Measurements from ENCODE around the gene LAMA3.

Gene LAMA3

DNA sequence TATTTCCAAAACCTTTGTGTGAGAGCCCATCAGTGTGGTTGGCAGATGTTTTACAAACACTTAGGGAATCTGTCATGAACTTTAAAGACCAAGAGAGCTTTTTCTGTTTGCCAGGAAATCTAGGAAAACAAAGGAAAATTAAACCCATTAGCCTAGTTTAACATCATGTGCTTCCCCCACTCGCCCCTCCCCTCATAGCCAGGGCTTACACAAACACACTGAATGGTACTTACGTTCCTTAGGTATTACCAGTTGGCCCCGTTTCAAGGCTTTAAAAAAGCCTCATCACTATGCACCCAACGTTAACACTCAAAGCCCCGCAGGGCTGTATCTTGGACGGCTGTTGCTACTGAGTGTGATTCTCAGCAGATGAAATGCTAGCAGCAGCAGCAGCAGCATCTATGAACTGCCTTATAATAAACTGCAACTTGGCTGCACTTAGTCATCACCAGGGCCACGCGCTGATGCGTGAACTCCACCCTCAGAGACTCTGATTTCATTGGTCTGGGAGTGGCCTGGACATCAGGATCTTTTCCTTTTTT, 305.2 kb downstream of the LAMA3 start:
- Histone ChIP-seq H3K4me2 (ENCODE audit: low read length) (peak overlapping the region; percentile 59), H3K4me3 (ENCODE audit: low read length) (peak overlapping the region; percentile 8), H3K27me3 (ENCODE audit: control insufficient read depth, insufficient read depth, low read length) (no peaks in the 10 kb centered on the region), H3K9ac (ENCODE audit: low read depth, low read length) (peak overlapping the region; percentile 43), H3K36me3 (ENCODE audit: insufficient read depth, low read length) (no peaks in the 10 kb centered on the region), H3K4me1 (ENCODE audit: control insufficient read depth, insufficient read depth, low read length) (peaks cover 13% of the 10 kb centered on the region), H3K9me3 (replicated peaks; ENCODE audit: low read length) (no peaks in the 10 kb centered on the region)

- Histone ChIP-seq H3K4me2 (ENCODE audit: low read length) (no peak overlapping the region), H3K4me3 (ENCODE audit: low read length) (no peak overlapping the region), H3K9me3 (replicated peaks; ENCODE audit: low read length) (no peaks in the 10 kb centered on the region), H3K36me3 (ENCODE audit: insufficient read depth, low read length) (no peaks in the 10 kb centered on the region), H3K4me1 (ENCODE audit: control insufficient read depth, insufficient read depth, low read length) (peaks cover 13% of the 10 kb centered on the region), H3K9ac (ENCODE audit: low read depth, low read length) (no peak overlapping the region), H3K27me3 (ENCODE audit: control insufficient read depth, insufficient read depth, low read length) (no peaks in the 10 kb centered on the region)
Observed at GRCh38 chr18:23995180-23995579, 305.9 kb downstream of the LAMA3 start.

DNA sequence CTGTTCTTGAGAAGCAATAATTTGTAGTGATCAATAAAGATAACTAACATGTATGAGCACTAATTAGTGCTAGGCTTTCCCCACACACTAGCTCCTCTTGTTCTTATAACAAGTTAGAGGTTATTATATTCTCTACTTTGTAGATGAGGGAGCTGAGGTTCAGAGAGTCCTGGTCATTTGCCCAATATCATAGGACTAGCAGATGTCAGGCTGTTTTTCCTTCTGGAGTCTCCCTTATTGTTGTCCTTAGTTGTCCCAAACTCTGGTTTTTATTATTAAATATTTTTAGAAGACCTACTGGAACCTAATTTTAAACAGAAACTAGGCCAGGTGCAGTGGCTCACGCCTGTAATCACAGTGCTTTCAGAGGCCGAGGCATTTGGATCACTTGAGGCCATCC, 308.8 kb downstream of the LAMA3 start:
- Histone ChIP-seq H3K27me3 (ENCODE audit: control insufficient read depth, insufficient read depth, low read length) (no peaks in the 10 kb centered on the region), H3K36me3 (ENCODE audit: insufficient read depth, low read length) (no peaks in the 10 kb centered on the region), H3K4me2 (ENCODE audit: low read length) (no peak overlapping the region), H3K4me3 (ENCODE audit: low read length) (no peak overlapping the region), H3K9ac (ENCODE audit: low read depth, low read length) (no peak overlapping the region), H3K4me1 (ENCODE audit: control insufficient read depth, insufficient read depth, low read length) (peaks cover 13% of the 10 kb centered on the region), H3K9me3 (replicated peaks; ENCODE audit: low read length) (no peaks in the 10 kb centered on the region)

DNA sequence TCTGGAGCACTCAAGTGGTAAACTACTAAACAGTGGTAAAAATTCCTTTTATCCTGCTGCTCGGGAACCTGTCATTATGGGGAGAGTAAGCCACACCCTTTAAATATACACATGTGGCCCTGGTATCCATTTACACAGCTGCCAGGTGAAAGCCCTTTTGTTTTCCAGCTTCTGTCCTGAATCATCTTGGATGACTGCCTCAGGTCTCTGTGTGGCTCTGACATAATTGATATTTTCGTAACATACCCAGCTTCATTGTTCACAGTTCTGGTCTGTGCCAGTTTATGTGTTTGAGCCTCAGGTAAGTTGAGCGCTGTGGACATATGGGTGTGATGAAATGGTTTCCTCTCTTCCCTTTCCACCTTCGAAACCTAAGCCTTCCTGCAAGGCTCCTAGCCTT, 309.6 kb downstream of the LAMA3 start:
- Histone ChIP-seq H3K4me3 (ENCODE audit: low read length) (no peak overlapping the region), H3K36me3 (ENCODE audit: insufficient read depth, low read length) (no peaks in the 10 kb centered on the region), H3K9me3 (replicated peaks; ENCODE audit: low read length) (no peaks in the 10 kb centered on the region), H3K27me3 (ENCODE audit: control insufficient read depth, insufficient read depth, low read length) (no peaks in the 10 kb centered on the region), H3K4me1 (ENCODE audit: control insufficient read depth, insufficient read depth, low read length) (peaks cover 14% of the 10 kb centered on the region), H3K9ac (ENCODE audit: low read depth, low read length) (no peak overlapping the region), H3K4me2 (ENCODE audit: low read length) (no peak overlapping the region)

- Histone ChIP-seq H3K9me3 (replicated peaks; ENCODE audit: low read length) (no peaks in the 10 kb centered on the region), H3K4me2 (ENCODE audit: low read length) (no peak overlapping the region), H3K9ac (ENCODE audit: low read depth, low read length) (no peak overlapping the region), H3K27me3 (ENCODE audit: control insufficient read depth, insufficient read depth, low read length) (no peaks in the 10 kb centered on the region), H3K4me1 (ENCODE audit: control insufficient read depth, insufficient read depth, low read length) (peaks cover 15% of the 10 kb centered on the region), H3K4me3 (ENCODE audit: low read length) (no peak overlapping the region), H3K36me3 (ENCODE audit: insufficient read depth, low read length) (no peaks in the 10 kb centered on the region)
Observed at GRCh38 chr18:24000613-24001490, 311.6 kb downstream of the LAMA3 start.

DNA sequence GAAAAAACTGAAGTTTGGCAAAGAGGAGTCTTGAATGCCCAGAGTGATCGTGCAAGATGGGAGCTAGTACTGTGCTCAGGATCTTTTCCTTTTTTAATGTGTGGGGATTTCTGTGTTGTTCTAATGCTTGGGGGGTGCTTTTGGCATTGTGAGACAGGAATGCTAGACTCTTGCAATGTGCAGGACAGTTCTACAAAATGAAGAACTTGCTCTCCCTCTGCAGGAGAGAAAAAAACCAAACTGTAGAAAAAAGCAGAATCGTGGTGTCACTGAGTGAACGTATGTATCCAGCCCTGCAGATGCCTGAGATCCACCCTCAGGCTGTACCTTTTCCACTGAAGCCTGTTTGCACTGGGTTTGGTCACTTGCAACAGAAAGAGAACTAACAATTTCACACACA, 313.2 kb downstream of the LAMA3 start:
- no peak overlapping the region for H3K4me3 ChIP-seq (ENCODE audit: low read length)
- peaks cover 15% of the 10 kb centered on the region for H3K4me1 ChIP-seq (ENCODE audit: control insufficient read depth, insufficient read depth, low read length)
- H3K36me3 ChIP-seq (ENCODE audit: insufficient read depth, low read length): no peaks in the 10 kb centered on the region
- H3K4me2 ChIP-seq (ENCODE audit: low read length): no peak overlapping the region
- H3K9me3 ChIP-seq (replicated peaks; ENCODE audit: low read length): no peaks in the 10 kb centered on the region
- H3K27me3 ChIP-seq (ENCODE audit: control insufficient read depth, insufficient read depth, low read length): no peaks in the 10 kb centered on the region
- H3K9ac ChIP-seq (ENCODE audit: low read depth, low read length): no peak overlapping the region

GRCh38 chr18:24003288-24003687, 314.0 kb downstream of the LAMA3 start:
- peaks cover 4% of the 10 kb centered on the region for H3K27me3 ChIP-seq (ENCODE audit: control insufficient read depth, insufficient read depth, low read length)
- H3K4me2 ChIP-seq (ENCODE audit: low read length): no peak overlapping the region
- H3K9me3 ChIP-seq (replicated peaks; ENCODE audit: low read length): no peaks in the 10 kb centered on the region
- no peaks in the 10 kb centered on the region for H3K36me3 ChIP-seq (ENCODE audit: insufficient read depth, low read length)
- no peak overlapping the region for H3K9ac ChIP-seq (ENCODE audit: low read depth, low read length)
- H3K4me1 ChIP-seq (ENCODE audit: control insufficient read depth, insufficient read depth, low read length): peaks cover 15% of the 10 kb centered on the region
- no peak overlapping the region for H3K4me3 ChIP-seq (ENCODE audit: low read length)

GRCh38 chr18:24003903-24004640, 314.8 kb downstream of the LAMA3 start:
- Histone ChIP-seq H3K9ac (ENCODE audit: low read depth, low read length) (peak overlapping the region; percentile 52), H3K4me3 (ENCODE audit: low read length) (no peak overlapping the region), H3K36me3 (ENCODE audit: insufficient read depth, low read length) (no peaks in the 10 kb centered on the region), H3K4me2 (ENCODE audit: low read length) (peak overlapping the region; percentile 24), H3K4me1 (ENCODE audit: control insufficient read depth, insufficient read depth, low read length) (peaks cover 15% of the 10 kb centered on the region), H3K9me3 (replicated peaks; ENCODE audit: low read length) (no peaks in the 10 kb centered on the region), H3K27me3 (ENCODE audit: control insufficient read depth, insufficient read depth, low read length) (peaks cover 11% of the 10 kb centered on the region)

All from skeletal muscle satellite cell (primary cell).